Mesodermal cell (in vitro differentiated cells): Measurements from ENCODE around the gene MAP4.

Experiments
- H3K27ac ChIP-seq: 2 replicates; pipeline ENCODE4 v1.7.0; 2013; ENCODE audit warnings: mild to moderate bottlenecking, low read depth, low read length, moderate library complexity; ENCODE audit not compliant: severe bottlenecking
- H3K36me3 ChIP-seq: 2 replicates; pipeline ENCODE4 v1.7.1; 2013; ENCODE audit warnings: mild to moderate bottlenecking, low read length, moderate library complexity; ENCODE audit not compliant: control insufficient read depth, insufficient read depth
- H3K4me1 ChIP-seq: one replicate; pipeline ENCODE4 v1.7.1; 2013; ENCODE audit warnings: mild to moderate bottlenecking, low read length; ENCODE audit not compliant: insufficient read depth, control insufficient read depth, poor library complexity, severe bottlenecking
- H3K4me3 ChIP-seq: 2 replicates; pipeline ENCODE4 v1.7.0; 2013; ENCODE audit warnings: low read length, control low read depth, mild to moderate bottlenecking; ENCODE audit not compliant: insufficient read depth, poor library complexity, severe bottlenecking; ENCODE audit errors: extremely low read depth
- H3K9me3 ChIP-seq: 2 replicates; pipeline ENCODE4 v1.7.1; 2013; ENCODE audit warnings: mild to moderate bottlenecking, low read length, moderate library complexity; ENCODE audit not compliant: control insufficient read depth
- WGBS, 2 experiments: methylation state at CpG; one replicate each; pipeline ENCODE4 v1.1.5; 2013; ENCODE audit warnings: missing lambda C conversion rate in 2 of 2; ENCODE audit not compliant: insufficient coverage in 2 of 2; 5-methylcytosine and 5-hydroxymethylcytosine counted together

Gene MAP4

GRCh38 chr3:47964740-47965139 is 51.5 kb downstream of the MAP4 start:
- H3K9me3 ChIP-seq = no peaks in the 10 kb centered on the region
- H3K4me1 ChIP-seq = peaks cover 30% of the 10 kb centered on the region
- H3K27ac ChIP-seq = no peak overlapping the region
- WGBS, 2 experiments = no CpG with 5 or more reads among the region's 4 CpGs
- no peak overlapping the region for H3K4me3 ChIP-seq
- H3K36me3 ChIP-seq = peaks cover 20% of the 10 kb centered on the region

- Histone ChIP-seq H3K9me3 (no peaks in the 10 kb centered on the region), H3K27ac (peak overlapping the region; percentile 24), H3K4me3 (no peak overlapping the region), H3K4me1 (peaks cover 30% of the 10 kb centered on the region), H3K36me3 (peaks cover 28% of the 10 kb centered on the region)
- WGBS, 2 experiments = 79 to 81% methylated on average over 4 of the region's 5 CpGs
These were observed 54.2 kb downstream of the MAP4 start for GRCh38 chr3:47961815-47962606.

GRCh38 chr3:47961036-47961435 is 55.2 kb downstream of the MAP4 start:
- H3K4me3 ChIP-seq = no peak overlapping the region
- H3K4me1 ChIP-seq = peaks cover 30% of the 10 kb centered on the region
- no peak overlapping the region for H3K27ac ChIP-seq
- H3K36me3 ChIP-seq = peaks cover 24% of the 10 kb centered on the region
- H3K9me3 ChIP-seq = no peaks in the 10 kb centered on the region
- 100% methylated on average over 1 of the region's 1 CpG for WGBS, 2 experiments

- Histone ChIP-seq H3K9me3 (no peaks in the 10 kb centered on the region), H3K4me1 (peaks cover 1% of the 10 kb centered on the region), H3K27ac (peak overlapping the region; percentile 16), H3K4me3 (no peak overlapping the region), H3K36me3 (peaks cover 35% of the 10 kb centered on the region)
- WGBS, 2 experiments = 100% methylated on average over 1 of the region's 1 CpG
These were observed 59.7 kb downstream of the MAP4 start for GRCh38 chr3:47956521-47956920.

- peaks cover 43% of the 10 kb centered on the region for H3K36me3 ChIP-seq
- 75 to 100% methylated on average over 1 of the region's 1 CpG for WGBS, 2 experiments
- no peak overlapping the region for H3K4me3 ChIP-seq
- no peak overlapping the region for H3K27ac ChIP-seq
- H3K9me3 ChIP-seq = no peaks in the 10 kb centered on the region
- no peaks in the 10 kb centered on the region for H3K4me1 ChIP-seq
These were observed 61.6 kb downstream of the MAP4 start for GRCh38 chr3:47954567-47954966.

- Histone ChIP-seq H3K27ac (no peak overlapping the region), H3K4me1 (no peaks in the 10 kb centered on the region), H3K4me3 (no peak overlapping the region), H3K36me3 (peaks cover 32% of the 10 kb centered on the region), H3K9me3 (no peaks in the 10 kb centered on the region)
- WGBS, 2 experiments = 100% methylated on average over 2 to 3 of the region's 5 CpGs
These were observed 65.6 kb downstream of the MAP4 start for GRCh38 chr3:47950453-47951169.

GRCh38 chr3:47949979-47950378 is 66.2 kb downstream of the MAP4 start:
- peaks cover 29% of the 10 kb centered on the region for H3K36me3 ChIP-seq
- no peak overlapping the region for H3K27ac ChIP-seq
- 97 to 100% methylated on average over 3 of the region's 3 CpGs for WGBS, 2 experiments
- no peaks in the 10 kb centered on the region for H3K9me3 ChIP-seq
- H3K4me1 ChIP-seq = no peaks in the 10 kb centered on the region
- H3K4me3 ChIP-seq = no peak overlapping the region

GRCh38 chr3:47940232-47940631 is 76.0 kb downstream of the MAP4 start:
- Histone ChIP-seq H3K36me3 (peaks cover 17% of the 10 kb centered on the region), H3K9me3 (no peaks in the 10 kb centered on the region), H3K27ac (no peak overlapping the region), H3K4me1 (no peaks in the 10 kb centered on the region), H3K4me3 (no peak overlapping the region)
- 80 to 100% methylated on average over 1 of the region's 1 CpG for WGBS, 2 experiments

GRCh38 chr3:47932421-47932820 is 83.8 kb downstream of the MAP4 start:
- Histone ChIP-seq H3K4me1 (no peaks in the 10 kb centered on the region), H3K4me3 (no peak overlapping the region), H3K9me3 (no peaks in the 10 kb centered on the region), H3K36me3 (peaks cover 31% of the 10 kb centered on the region), H3K27ac (no peak overlapping the region)
- 93 to 95% methylated on average over 4 of the region's 5 CpGs for WGBS, 2 experiments

- H3K9me3 ChIP-seq = no peaks in the 10 kb centered on the region
- WGBS, 2 experiments = 91 to 96% methylated on average over 2 to 3 of the region's 4 CpGs
- peaks cover 45% of the 10 kb centered on the region for H3K36me3 ChIP-seq
- H3K27ac ChIP-seq = no peak overlapping the region
- no peaks in the 10 kb centered on the region for H3K4me1 ChIP-seq
- no peak overlapping the region for H3K4me3 ChIP-seq
These were observed 85.2 kb downstream of the MAP4 start for GRCh38 chr3:47930979-47931378.

- WGBS, 2 experiments = 94 to 95% methylated on average over 2 of the region's 2 CpGs
- H3K4me1 ChIP-seq = peaks cover 22% of the 10 kb centered on the region
- no peak overlapping the region for H3K27ac ChIP-seq
- no peak overlapping the region for H3K4me3 ChIP-seq
- H3K9me3 ChIP-seq = no peaks in the 10 kb centered on the region
- peaks cover 87% of the 10 kb centered on the region for H3K36me3 ChIP-seq
These were observed 99.5 kb downstream of the MAP4 start for GRCh38 chr3:47916696-47917095.
